Uterus (tissue), 2 donors: ENCODE data around the gene PSMD7.

Experiments
- CTCF ChIP-seq, 4 experiments: fragments of 200-600 bp in 2 of 4; fragments of 450-650 bp in 2 of 4; sonication (generic) in 2 of 4; IDR thresholded peaks; one replicate each; pipeline ENCODE4 v1.5.1; 2016 to 2019; ENCODE audit warnings: antibody characterized with exemption in 4 of 4, mild to moderate bottlenecking in 2 of 4, moderate library complexity in 1 of 4
- POLR2A ChIP-seq, 2 donors: fragments of 450-650 bp; IDR thresholded peaks; one replicate each; pipeline ENCODE4 v1.6.1; 2016; ENCODE audit warnings: antibody characterized with exemption in 2 of 2, mild to moderate bottlenecking in 1 of 2, moderate library complexity in 1 of 2

GRCh38 chr16:74268372-74268782 lies 28.2 kb upstream of the PSMD7 start:
- no peak for TF ChIP-seq POLR2A (IDR thresholded peaks at IDR 0.05)
- TF ChIP-seq CTCF (IDR thresholded peaks at IDR 0.05) = no peak
